Type B pancreatic cell (in vitro differentiated cells): ENCODE measurements around the gene TCF12. TPM values are rescaled to one million over a fixed set of nuclear protein-coding genes. Genes with fewer than 3 reads are reported as not detected.
A peak's percentile ranks its signal among the peaks of the same experiment; 100 is the strongest.

Source experiments
- DNase-seq: peaks from one replicate; pipeline ENCODE4 v3.0.0; 2021; ENCODE audit warnings: mixed read lengths; ENCODE audit not compliant: unreplicated experiment; ENCODE audit errors: extremely low spot score
- H3K27ac Mint-ChIP-seq: 2 replicates; pipeline ENCODE4 v1.8.0; 2021; ENCODE audit warnings: mild to moderate bottlenecking, mixed read lengths
- H3K27me3 Mint-ChIP-seq: 2 replicates; pipeline ENCODE4 v1.8.0; 2021; ENCODE audit warnings: mixed read lengths
- H3K36me3 Mint-ChIP-seq: 2 replicates; pipeline ENCODE4 v1.8.0; 2021; ENCODE audit warnings: mixed read lengths
- H3K4me1 Mint-ChIP-seq: one replicate; pipeline ENCODE4 v1.8.0; 2021; ENCODE audit warnings: mixed read lengths; ENCODE audit not compliant: unreplicated experiment
- H3K4me3 Mint-ChIP-seq: 2 replicates; pipeline ENCODE4 v1.8.0; 2021; ENCODE audit warnings: mild to moderate bottlenecking, mixed read lengths
- H3K9me3 Mint-ChIP-seq: 2 replicates; pipeline ENCODE4 v1.8.0; 2021; ENCODE audit warnings: mixed read lengths
- CTCF ChIP-seq: fragments of 200-600 bp; sonication (generic); conservative IDR thresholded peaks from 2 replicates; pipeline ENCODE4 v1.5.0; 2021; ENCODE audit warnings: antibody characterized with exemption, mild to moderate bottlenecking
- total RNA-seq: library from RNA; stranded (reverse); gene quantifications from 2 replicates; pipeline ENCODE4 v1.2.1, GENCODE V29; 2021; ENCODE audit warnings: low replicate concordance

Gene TCF12
- total RNA-seq, 1 donor from 2014 or later = 153 TPM

- Mint-ChIP-seq H3K27ac (no peak overlapping the region), H3K4me3 (no peak overlapping the region), H3K36me3 (peaks cover 35% of the 10 kb centered on the region), H3K9me3 (no peaks in the 10 kb centered on the region), H3K4me1 (peaks cover 3% of the 10 kb centered on the region), H3K27me3 (no peaks in the 10 kb centered on the region)
- no peak for TF ChIP-seq CTCF
- no peak for DNase-seq
Observed at GRCh38 chr15:57253082-57253481, 334.6 kb downstream of the TCF12 start.

GRCh38 chr15:57253500-57253899 is 335.1 kb downstream of the TCF12 start:
- no peak for DNase-seq
- H3K9me3 Mint-ChIP-seq = no peaks in the 10 kb centered on the region
- peaks cover 3% of the 10 kb centered on the region for H3K4me1 Mint-ChIP-seq
- no peaks in the 10 kb centered on the region for H3K27me3 Mint-ChIP-seq
- H3K27ac Mint-ChIP-seq = no peak overlapping the region
- peaks cover 38% of the 10 kb centered on the region for H3K36me3 Mint-ChIP-seq
- H3K4me3 Mint-ChIP-seq = no peak overlapping the region
- no peak for TF ChIP-seq CTCF

GRCh38 chr15:57255751-57256341 is 337.4 kb downstream of the TCF12 start:
- DNase-seq = no peak
- Mint-ChIP-seq H3K27me3 (no peaks in the 10 kb centered on the region), H3K36me3 (peaks cover 40% of the 10 kb centered on the region), H3K4me1 (peaks cover 12% of the 10 kb centered on the region), H3K4me3 (no peak overlapping the region), H3K27ac (no peak overlapping the region), H3K9me3 (no peaks in the 10 kb centered on the region)
- no peak for TF ChIP-seq CTCF

GRCh38 chr15:57256939-57257338 is 338.5 kb downstream of the TCF12 start:
- H3K27ac Mint-ChIP-seq = no peak overlapping the region
- no peaks in the 10 kb centered on the region for H3K9me3 Mint-ChIP-seq
- TF ChIP-seq CTCF = no peak
- no peak for DNase-seq
- H3K4me1 Mint-ChIP-seq = peaks cover 12% of the 10 kb centered on the region
- no peak overlapping the region for H3K4me3 Mint-ChIP-seq
- no peaks in the 10 kb centered on the region for H3K27me3 Mint-ChIP-seq
- peaks cover 33% of the 10 kb centered on the region for H3K36me3 Mint-ChIP-seq

GRCh38 chr15:57259568-57260040 is 341.2 kb downstream of the TCF12 start:
- TF ChIP-seq CTCF = no peak
- peaks cover 9% of the 10 kb centered on the region for H3K4me1 Mint-ChIP-seq
- no peaks in the 10 kb centered on the region for H3K9me3 Mint-ChIP-seq
- H3K27ac Mint-ChIP-seq = peak overlapping the region; percentile 37
- no peak for DNase-seq
- no peaks in the 10 kb centered on the region for H3K27me3 Mint-ChIP-seq
- H3K4me3 Mint-ChIP-seq = peak overlapping the region; percentile 64
- peaks cover 41% of the 10 kb centered on the region for H3K36me3 Mint-ChIP-seq
